H9 (cell line): Measurements from ENCODE around the gene SMIM34. TPM values are rescaled to one million over a fixed set of nuclear protein-coding genes. Genes with fewer than 3 reads are reported as not detected.
"Not testable (repeated sequence)": the region's sequence is repeated elsewhere in the genome, so short reads cannot be mapped to it uniquely, and the experiment has no call there.

ENCODE experiments used
- DNase-seq: peaks from one replicate; pipeline ENCODE4 v3.0.0-alpha.2; 2017
- H2AFZ ChIP-seq: one replicate; pipeline ENCODE4 v1.6.1; 2013; ENCODE audit warnings: mild to moderate bottlenecking, low read length, control low read depth, moderate library complexity
- H2AK5ac ChIP-seq: 2 replicates; pipeline ENCODE4 v1.6.1; 2013; ENCODE audit warnings: low read length, control low read depth, mixed read lengths; ENCODE audit not compliant: insufficient read length
- H2BK120ac ChIP-seq: one replicate; pipeline ENCODE4 v1.6.1; 2013; ENCODE audit warnings: low read depth, mild to moderate bottlenecking, low read length, control low read depth, inconsistent platforms; ENCODE audit not compliant: poor library complexity, severe bottlenecking
- H2BK12ac ChIP-seq: 2 replicates; pipeline ENCODE4 v1.6.1; 2013; ENCODE audit warnings: low read length, control low read depth, mixed read lengths, low read depth; ENCODE audit not compliant: insufficient read length
- H2BK15ac ChIP-seq: 2 replicates; pipeline ENCODE4 v1.6.1; 2013; ENCODE audit warnings: low read depth, low read length, control low read depth
- H2BK20ac ChIP-seq: one replicate; pipeline ENCODE4 v1.6.1; 2013; ENCODE audit warnings: low read depth, mild to moderate bottlenecking, low read length, control low read depth, inconsistent platforms; ENCODE audit not compliant: poor library complexity, severe bottlenecking
- H2BK5ac ChIP-seq: 2 replicates; pipeline ENCODE4 v1.6.1; 2013; ENCODE audit warnings: low read length, control low read depth, mixed read lengths; ENCODE audit not compliant: insufficient read length
- H3K14ac ChIP-seq: 2 replicates; pipeline ENCODE4 v1.6.1; 2013; ENCODE audit warnings: low read length, control low read depth; ENCODE audit not compliant: insufficient read depth
- H3K18ac ChIP-seq: 2 replicates; pipeline ENCODE4 v1.6.1; 2013; ENCODE audit warnings: low read depth, mild to moderate bottlenecking, mixed read lengths, low read length, control low read depth; ENCODE audit not compliant: insufficient read length
- H3K23ac ChIP-seq: 2 replicates; pipeline ENCODE4 v1.6.1; 2013; ENCODE audit warnings: low read length, control low read depth, mixed read lengths, low read depth; ENCODE audit not compliant: insufficient read length
- H3K23me2 ChIP-seq: 2 replicates; pipeline ENCODE4 v1.6.1; 2013; ENCODE audit warnings: low read depth, mild to moderate bottlenecking, mixed read lengths, low read length, control low read depth; ENCODE audit not compliant: insufficient read length, poor library complexity, severe bottlenecking
- H3K27ac ChIP-seq: 2 replicates; pipeline ENCODE4 v1.5.1; 2013; ENCODE audit warnings: low read length, control low read depth, mixed read lengths, low read depth; ENCODE audit not compliant: insufficient read length
- H3K27me3 ChIP-seq: 2 replicates; pipeline ENCODE4 v1.6.1; 2013; ENCODE audit warnings: low read length, control low read depth, inconsistent platforms; ENCODE audit not compliant: insufficient read depth
- H3K4ac ChIP-seq: 2 replicates; pipeline ENCODE4 v1.6.1; 2013; ENCODE audit warnings: low read depth, mild to moderate bottlenecking, control low read depth, inconsistent platforms, low read length, moderate library complexity
- H3K4me1 ChIP-seq: 2 replicates; pipeline ENCODE4 v1.6.1; 2013; ENCODE audit warnings: low read length, control low read depth, inconsistent platforms; ENCODE audit not compliant: insufficient read depth
- H3K4me2 ChIP-seq: 2 replicates; pipeline ENCODE4 v1.6.1; 2013; ENCODE audit warnings: low read length, control low read depth, mixed read lengths; ENCODE audit not compliant: insufficient read length, insufficient read depth
- H3K56ac ChIP-seq: 2 replicates; pipeline ENCODE4 v1.6.1; 2013; ENCODE audit warnings: low read depth, mild to moderate bottlenecking, mixed read lengths, low read length, control low read depth; ENCODE audit not compliant: insufficient read length
- H3K79me1 ChIP-seq: 2 replicates; pipeline ENCODE4 v1.6.1; 2013; ENCODE audit warnings: low read depth, mild to moderate bottlenecking, moderate library complexity, low read length, control low read depth, inconsistent platforms; ENCODE audit not compliant: insufficient read depth, poor library complexity, severe bottlenecking
- H3K79me2 ChIP-seq: 2 replicates; pipeline ENCODE4 v1.6.1; 2013; ENCODE audit warnings: low read length, control low read depth, inconsistent platforms; ENCODE audit not compliant: insufficient read depth
- H3K9ac ChIP-seq: 2 replicates; pipeline ENCODE4 v1.6.1; 2013; ENCODE audit warnings: low read length, control low read depth, mixed read lengths; ENCODE audit not compliant: insufficient read length; ENCODE audit errors: extremely low read depth
- H3K9me3 ChIP-seq: one replicate; pipeline ENCODE4 v1.6.1; 2013; ENCODE audit warnings: low read depth, low read length, inconsistent platforms; ENCODE audit not compliant: control insufficient read depth
- H3T11ph ChIP-seq: one replicate; pipeline ENCODE4 v1.6.1; 2013; ENCODE audit warnings: mild to moderate bottlenecking, low read length, control low read depth, inconsistent platforms
- H4K20me1 ChIP-seq: one replicate; pipeline ENCODE4 v1.6.1; 2013; ENCODE audit not compliant: control insufficient read depth, insufficient read length, insufficient read depth
- H4K5ac ChIP-seq: 2 replicates; pipeline ENCODE4 v1.6.1; 2013; ENCODE audit warnings: low read depth, mild to moderate bottlenecking, mixed read lengths, low read length, control low read depth; ENCODE audit not compliant: insufficient read length
- H4K8ac ChIP-seq: replicated peaks from 2 replicates; pipeline ENCODE4 v1.6.1; 2013; ENCODE audit warnings: low read length, control low read depth, mixed read lengths, low read depth; ENCODE audit not compliant: insufficient read length
- H4K91ac ChIP-seq: 2 replicates; pipeline ENCODE4 v1.6.1; 2013; ENCODE audit warnings: low read depth, mild to moderate bottlenecking, moderate library complexity, mixed read lengths, low read length, control low read depth; ENCODE audit not compliant: insufficient read length
- H3K27ac Mint-ChIP-seq, 3 experiments: 2 replicates in 2 of 3; 3 replicates in 1 of 3; pipeline ENCODE4 v1.8.0; 2020 to 2021; ENCODE audit warnings: mixed read lengths in 3 of 3, mild to moderate bottlenecking in 1 of 3, moderate library complexity in 1 of 3
- H3K27me3 Mint-ChIP-seq: 2 replicates; pipeline ENCODE4 v1.8.0; 2021; ENCODE audit warnings: low read depth, mild to moderate bottlenecking, moderate library complexity, mixed read lengths
- H3K36me3 Mint-ChIP-seq, 3 experiments: 2 replicates in 2 of 3; 3 replicates in 1 of 3; pipeline ENCODE4 v1.8.0; 2020 to 2021; ENCODE audit warnings: low read depth in 3 of 3, mixed read lengths in 3 of 3; ENCODE audit not compliant: insufficient read depth in 1 of 3
- H3K4me1 Mint-ChIP-seq, 2 experiments: 2 replicates each; pipeline ENCODE4 v1.8.0; 2020; ENCODE audit warnings: mixed read lengths in 2 of 2
- H3K4me3 Mint-ChIP-seq, 2 experiments: 2 replicates in 1 of 2; 3 replicates in 1 of 2; pipeline ENCODE4 v1.8.0; 2020 to 2021; ENCODE audit warnings: mild to moderate bottlenecking in 2 of 2, mixed read lengths in 2 of 2, moderate library complexity in 1 of 2
- H3K9me3 Mint-ChIP-seq, 2 experiments: 2 replicates in 1 of 2; 3 replicates in 1 of 2; pipeline ENCODE4 v1.8.0; 2020; ENCODE audit warnings: mild to moderate bottlenecking in 2 of 2, mixed read lengths in 2 of 2, moderate library complexity in 1 of 2
- WGBS: extraction: QIAGEN DNeasy Blood & Tissue Kit; methylation state at CpG from one replicate; pipeline ENCODE4 v1.1.7; 2013; ENCODE audit warnings: missing lambda C conversion rate, low lambda C conversion rate, mixed read lengths; ENCODE audit not compliant: insufficient read length; ENCODE audit errors: extremely low coverage; 5-methylcytosine and 5-hydroxymethylcytosine counted together
- total RNA-seq: library from RNA; stranded (reverse); gene quantifications from 2 replicates; pipeline ENCODE4 v1.2.1, GENCODE V29; 2021

SMIM34 gene
- total RNA-seq, 1 experiment from 2014 or later, result not detected

DNA sequence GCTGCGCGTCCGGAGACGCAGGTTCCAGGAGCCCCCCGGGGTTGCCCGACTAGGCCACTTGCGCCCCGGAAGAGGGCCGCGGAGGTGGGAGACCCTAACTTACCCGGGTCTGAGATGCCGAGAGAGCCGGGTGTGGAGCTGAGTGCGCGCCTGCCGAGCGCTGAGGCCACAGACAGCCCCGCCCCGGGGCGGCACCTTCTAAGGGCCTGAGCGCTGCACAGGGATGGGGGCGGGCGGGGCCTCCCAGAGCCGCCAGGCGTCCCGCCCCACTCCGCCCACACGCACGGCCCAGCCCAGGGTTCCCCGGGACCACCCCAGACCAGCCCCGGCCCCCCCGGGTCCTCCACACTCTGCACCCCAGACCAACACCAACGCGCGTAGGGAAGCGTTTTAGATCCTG lies 35.7 kb upstream of the SMIM34 start:
- DNase-seq, H3K36me3 Mint-ChIP-seq, H4K91ac ChIP-seq, H3K18ac ChIP-seq, H3K4me1 Mint-ChIP-seq, H2BK5ac ChIP-seq, H3K4me2 ChIP-seq, H3K23ac ChIP-seq, H3K14ac ChIP-seq, H3K27me3 ChIP-seq, H2BK20ac ChIP-seq, H2BK120ac ChIP-seq, H2BK12ac ChIP-seq, H3K23me2 ChIP-seq, H4K20me1 ChIP-seq, H3K79me1 ChIP-seq, H3K4ac ChIP-seq, H3K4me3 Mint-ChIP-seq, H3K56ac ChIP-seq, H3K9me3 ChIP-seq, H4K5ac ChIP-seq, H2AK5ac ChIP-seq, H3K9me3 Mint-ChIP-seq, H3K9ac ChIP-seq, H2BK15ac ChIP-seq, H3T11ph ChIP-seq, H4K8ac ChIP-seq, H3K27ac Mint-ChIP-seq, H3K79me2 ChIP-seq, H3K4me1 ChIP-seq, H3K27ac ChIP-seq, H2AFZ ChIP-seq, H3K27me3 Mint-ChIP-seq: not testable (repeated sequence)
- WGBS, result no CpG with 5 or more reads among the region's 36 CpGs

DNA sequence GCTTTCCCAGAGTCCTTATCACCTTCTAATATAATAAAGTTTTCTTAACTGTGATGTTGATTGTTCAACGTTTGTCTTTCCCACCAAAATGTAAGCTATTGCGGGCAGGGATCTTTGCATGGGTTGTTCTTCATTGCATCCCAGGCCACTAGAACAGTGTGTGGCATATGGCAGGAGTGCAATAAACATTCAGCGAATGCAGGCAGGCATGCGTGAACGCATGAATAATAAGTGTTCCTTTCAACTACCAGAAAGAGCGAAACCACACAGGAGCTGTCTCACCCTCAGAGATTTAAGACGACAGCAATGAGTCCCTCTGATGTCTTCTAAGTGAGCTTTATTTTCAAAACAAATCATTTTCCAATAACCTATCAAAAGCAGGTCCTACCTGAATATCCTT lies 34.5 kb upstream of the SMIM34 start:
- H4K91ac ChIP-seq, H2BK5ac ChIP-seq, H3K9me3 Mint-ChIP-seq, H3K23me2 ChIP-seq, H3K14ac ChIP-seq, H3K4me3 Mint-ChIP-seq, DNase-seq, H3K56ac ChIP-seq, H3K27me3 ChIP-seq, H3K79me1 ChIP-seq, H3K4me1 Mint-ChIP-seq, H3K9ac ChIP-seq, H2AK5ac ChIP-seq, H3K4me2 ChIP-seq, H3K18ac ChIP-seq, H2BK120ac ChIP-seq, H3K27ac Mint-ChIP-seq, H3K27me3 Mint-ChIP-seq, H2BK20ac ChIP-seq, H3K23ac ChIP-seq, H2AFZ ChIP-seq, H3K36me3 Mint-ChIP-seq, H3K27ac ChIP-seq, H3K4ac ChIP-seq, H4K8ac ChIP-seq, H4K20me1 ChIP-seq, H2BK15ac ChIP-seq, H3K4me1 ChIP-seq, H4K5ac ChIP-seq, H3K9me3 ChIP-seq, H3K79me2 ChIP-seq, H2BK12ac ChIP-seq, H3T11ph ChIP-seq: not testable (repeated sequence)
- WGBS, result no CpG with 5 or more reads among the region's 7 CpGs
